H9 (cell line): ENCODE measurements around the gene MLLT3. TPM values are rescaled to one million over a fixed set of nuclear protein-coding genes. Genes with fewer than 3 reads are reported as not detected.

Source experiments
- DNase-seq: peaks from one replicate; pipeline ENCODE4 v3.0.0-alpha.2; 2017
- H2AFZ ChIP-seq: one replicate; pipeline ENCODE4 v1.6.1; 2013; ENCODE audit warnings: mild to moderate bottlenecking, low read length, control low read depth, moderate library complexity
- H2AK5ac ChIP-seq: 2 replicates; pipeline ENCODE4 v1.6.1; 2013; ENCODE audit warnings: low read length, control low read depth, mixed read lengths; ENCODE audit not compliant: insufficient read length
- H2BK120ac ChIP-seq: one replicate; pipeline ENCODE4 v1.6.1; 2013; ENCODE audit warnings: low read depth, mild to moderate bottlenecking, low read length, control low read depth, inconsistent platforms; ENCODE audit not compliant: poor library complexity, severe bottlenecking
- H2BK12ac ChIP-seq: 2 replicates; pipeline ENCODE4 v1.6.1; 2013; ENCODE audit warnings: low read length, control low read depth, mixed read lengths, low read depth; ENCODE audit not compliant: insufficient read length
- H2BK15ac ChIP-seq: 2 replicates; pipeline ENCODE4 v1.6.1; 2013; ENCODE audit warnings: low read depth, low read length, control low read depth
- H2BK20ac ChIP-seq: one replicate; pipeline ENCODE4 v1.6.1; 2013; ENCODE audit warnings: low read depth, mild to moderate bottlenecking, low read length, control low read depth, inconsistent platforms; ENCODE audit not compliant: poor library complexity, severe bottlenecking
- H2BK5ac ChIP-seq: 2 replicates; pipeline ENCODE4 v1.6.1; 2013; ENCODE audit warnings: low read length, control low read depth, mixed read lengths; ENCODE audit not compliant: insufficient read length
- H3K14ac ChIP-seq: 2 replicates; pipeline ENCODE4 v1.6.1; 2013; ENCODE audit warnings: low read length, control low read depth; ENCODE audit not compliant: insufficient read depth
- H3K18ac ChIP-seq: 2 replicates; pipeline ENCODE4 v1.6.1; 2013; ENCODE audit warnings: low read depth, mild to moderate bottlenecking, mixed read lengths, low read length, control low read depth; ENCODE audit not compliant: insufficient read length
- H3K23ac ChIP-seq: 2 replicates; pipeline ENCODE4 v1.6.1; 2013; ENCODE audit warnings: low read length, control low read depth, mixed read lengths, low read depth; ENCODE audit not compliant: insufficient read length
- H3K23me2 ChIP-seq: 2 replicates; pipeline ENCODE4 v1.6.1; 2013; ENCODE audit warnings: low read depth, mild to moderate bottlenecking, mixed read lengths, low read length, control low read depth; ENCODE audit not compliant: insufficient read length, poor library complexity, severe bottlenecking
- H3K27ac ChIP-seq: 2 replicates; pipeline ENCODE4 v1.5.1; 2013; ENCODE audit warnings: low read length, control low read depth, mixed read lengths, low read depth; ENCODE audit not compliant: insufficient read length
- H3K27me3 ChIP-seq: 2 replicates; pipeline ENCODE4 v1.6.1; 2013; ENCODE audit warnings: low read length, control low read depth, inconsistent platforms; ENCODE audit not compliant: insufficient read depth
- H3K4ac ChIP-seq: 2 replicates; pipeline ENCODE4 v1.6.1; 2013; ENCODE audit warnings: low read depth, mild to moderate bottlenecking, control low read depth, inconsistent platforms, low read length, moderate library complexity
- H3K4me1 ChIP-seq: 2 replicates; pipeline ENCODE4 v1.6.1; 2013; ENCODE audit warnings: low read length, control low read depth, inconsistent platforms; ENCODE audit not compliant: insufficient read depth
- H3K4me2 ChIP-seq: 2 replicates; pipeline ENCODE4 v1.6.1; 2013; ENCODE audit warnings: low read length, control low read depth, mixed read lengths; ENCODE audit not compliant: insufficient read length, insufficient read depth
- H3K56ac ChIP-seq: 2 replicates; pipeline ENCODE4 v1.6.1; 2013; ENCODE audit warnings: low read depth, mild to moderate bottlenecking, mixed read lengths, low read length, control low read depth; ENCODE audit not compliant: insufficient read length
- H3K79me1 ChIP-seq: 2 replicates; pipeline ENCODE4 v1.6.1; 2013; ENCODE audit warnings: low read depth, mild to moderate bottlenecking, moderate library complexity, low read length, control low read depth, inconsistent platforms; ENCODE audit not compliant: insufficient read depth, poor library complexity, severe bottlenecking
- H3K79me2 ChIP-seq: 2 replicates; pipeline ENCODE4 v1.6.1; 2013; ENCODE audit warnings: low read length, control low read depth, inconsistent platforms; ENCODE audit not compliant: insufficient read depth
- H3K9ac ChIP-seq: 2 replicates; pipeline ENCODE4 v1.6.1; 2013; ENCODE audit warnings: low read length, control low read depth, mixed read lengths; ENCODE audit not compliant: insufficient read length; ENCODE audit errors: extremely low read depth
- H3K9me3 ChIP-seq: one replicate; pipeline ENCODE4 v1.6.1; 2013; ENCODE audit warnings: low read depth, low read length, inconsistent platforms; ENCODE audit not compliant: control insufficient read depth
- H3T11ph ChIP-seq: one replicate; pipeline ENCODE4 v1.6.1; 2013; ENCODE audit warnings: mild to moderate bottlenecking, low read length, control low read depth, inconsistent platforms
- H4K20me1 ChIP-seq: one replicate; pipeline ENCODE4 v1.6.1; 2013; ENCODE audit not compliant: control insufficient read depth, insufficient read length, insufficient read depth
- H4K5ac ChIP-seq: 2 replicates; pipeline ENCODE4 v1.6.1; 2013; ENCODE audit warnings: low read depth, mild to moderate bottlenecking, mixed read lengths, low read length, control low read depth; ENCODE audit not compliant: insufficient read length
- H4K8ac ChIP-seq: replicated peaks from 2 replicates; pipeline ENCODE4 v1.6.1; 2013; ENCODE audit warnings: low read length, control low read depth, mixed read lengths, low read depth; ENCODE audit not compliant: insufficient read length
- H4K91ac ChIP-seq: 2 replicates; pipeline ENCODE4 v1.6.1; 2013; ENCODE audit warnings: low read depth, mild to moderate bottlenecking, moderate library complexity, mixed read lengths, low read length, control low read depth; ENCODE audit not compliant: insufficient read length
- H3K27ac Mint-ChIP-seq, 3 experiments: 2 replicates in 2 of 3; 3 replicates in 1 of 3; pipeline ENCODE4 v1.8.0; 2020 to 2021; ENCODE audit warnings: mixed read lengths in 3 of 3, mild to moderate bottlenecking in 1 of 3, moderate library complexity in 1 of 3
- H3K27me3 Mint-ChIP-seq: 2 replicates; pipeline ENCODE4 v1.8.0; 2021; ENCODE audit warnings: low read depth, mild to moderate bottlenecking, moderate library complexity, mixed read lengths
- H3K36me3 Mint-ChIP-seq, 3 experiments: 2 replicates in 2 of 3; 3 replicates in 1 of 3; pipeline ENCODE4 v1.8.0; 2020 to 2021; ENCODE audit warnings: low read depth in 3 of 3, mixed read lengths in 3 of 3; ENCODE audit not compliant: insufficient read depth in 1 of 3
- H3K4me1 Mint-ChIP-seq, 2 experiments: 2 replicates each; pipeline ENCODE4 v1.8.0; 2020; ENCODE audit warnings: mixed read lengths in 2 of 2
- H3K4me3 Mint-ChIP-seq, 2 experiments: 2 replicates in 1 of 2; 3 replicates in 1 of 2; pipeline ENCODE4 v1.8.0; 2020 to 2021; ENCODE audit warnings: mild to moderate bottlenecking in 2 of 2, mixed read lengths in 2 of 2, moderate library complexity in 1 of 2
- H3K9me3 Mint-ChIP-seq, 2 experiments: 2 replicates in 1 of 2; 3 replicates in 1 of 2; pipeline ENCODE4 v1.8.0; 2020; ENCODE audit warnings: mild to moderate bottlenecking in 2 of 2, mixed read lengths in 2 of 2, moderate library complexity in 1 of 2
- WGBS: extraction: QIAGEN DNeasy Blood & Tissue Kit; methylation state at CpG from one replicate; pipeline ENCODE4 v1.1.7; 2013; ENCODE audit warnings: missing lambda C conversion rate, low lambda C conversion rate, mixed read lengths; ENCODE audit not compliant: insufficient read length; ENCODE audit errors: extremely low coverage; 5-methylcytosine and 5-hydroxymethylcytosine counted together
- total RNA-seq: library from RNA; stranded (reverse); gene quantifications from 2 replicates; pipeline ENCODE4 v1.2.1, GENCODE V29; 2021
- TF ChIP-seq, protein P1 (sequence below): fragments of 200-600 bp; sonication (generic); conservative IDR thresholded peaks from 3 replicates; pipeline ENCODE4 v1.8.0; 2021; ENCODE audit warnings: antibody characterized with exemption, mild to moderate bottlenecking

MLLT3 gene
- total RNA-seq, 1 experiment from 2014 or later = 3.9 TPM

DNA sequence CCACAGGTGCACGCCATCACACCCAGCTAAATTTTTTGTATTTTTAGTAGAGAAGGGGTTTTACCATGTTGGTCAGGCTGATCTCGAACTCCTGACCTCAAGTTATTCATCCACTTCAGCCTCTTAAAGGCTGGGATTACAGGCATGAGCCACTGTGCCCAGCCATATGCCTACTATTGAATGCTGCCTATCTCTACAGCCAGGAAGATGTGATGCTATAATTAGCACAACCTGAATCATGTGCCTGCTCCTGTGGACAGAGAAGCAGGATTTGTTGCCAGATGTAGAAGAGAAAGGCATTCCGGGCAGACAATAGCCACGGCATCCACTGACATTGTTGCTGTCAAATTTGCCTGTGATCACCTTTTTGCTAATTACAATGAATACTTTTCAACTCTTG lies 24.4 kb upstream of the MLLT3 start:
- Histone ChIP-seq H2BK5ac (no peak overlapping the region), H3K27ac (no peak overlapping the region)

More for the DNA sequence above, 24.4 kb upstream of the MLLT3 start:
- Mint-ChIP-seq H3K27ac (no peak overlapping the region), H3K36me3 (no peaks in the 10 kb centered on the region), H3K4me1 (peaks cover 6 to 9% of the 10 kb centered on the region in 2 experiments), H3K4me3 (no peak overlapping the region), H3K27me3 (no peaks in the 10 kb centered on the region), H3K9me3 (no peaks in the 10 kb centered on the region)
- Histone ChIP-seq H3K23ac (no peak overlapping the region), H3K9me3 (no peaks in the 10 kb centered on the region), H3K56ac (no peak overlapping the region), H4K8ac (no peak overlapping the region), H2AFZ (no peak overlapping the region), H2BK20ac (no peak overlapping the region), H3K4me1 (peaks cover 2% of the 10 kb centered on the region; the same call in 1 of the 2 replicates), H3K4ac (no peak overlapping the region), H3K23me2 (no peaks in the 10 kb centered on the region), H4K20me1 (no peaks in the 10 kb centered on the region), H3K79me1 (no peaks in the 10 kb centered on the region), H2BK120ac (no peak overlapping the region), H4K5ac (no peak overlapping the region), H3K18ac (no peak overlapping the region), H3T11ph (no peak overlapping the region), H3K14ac (no peak overlapping the region), H4K91ac (no peak overlapping the region), H3K9ac (no peak overlapping the region), H3K79me2 (no peaks in the 10 kb centered on the region), H3K27me3 (no peaks in the 10 kb centered on the region), H2AK5ac (no peak overlapping the region), H2BK15ac (no peak overlapping the region), H2BK12ac (no peak overlapping the region), H3K4me2 (no peak overlapping the region)
- WGBS = no CpG with 5 or more reads among the region's 4 CpGs
- TF ChIP-seq, protein P1, sequence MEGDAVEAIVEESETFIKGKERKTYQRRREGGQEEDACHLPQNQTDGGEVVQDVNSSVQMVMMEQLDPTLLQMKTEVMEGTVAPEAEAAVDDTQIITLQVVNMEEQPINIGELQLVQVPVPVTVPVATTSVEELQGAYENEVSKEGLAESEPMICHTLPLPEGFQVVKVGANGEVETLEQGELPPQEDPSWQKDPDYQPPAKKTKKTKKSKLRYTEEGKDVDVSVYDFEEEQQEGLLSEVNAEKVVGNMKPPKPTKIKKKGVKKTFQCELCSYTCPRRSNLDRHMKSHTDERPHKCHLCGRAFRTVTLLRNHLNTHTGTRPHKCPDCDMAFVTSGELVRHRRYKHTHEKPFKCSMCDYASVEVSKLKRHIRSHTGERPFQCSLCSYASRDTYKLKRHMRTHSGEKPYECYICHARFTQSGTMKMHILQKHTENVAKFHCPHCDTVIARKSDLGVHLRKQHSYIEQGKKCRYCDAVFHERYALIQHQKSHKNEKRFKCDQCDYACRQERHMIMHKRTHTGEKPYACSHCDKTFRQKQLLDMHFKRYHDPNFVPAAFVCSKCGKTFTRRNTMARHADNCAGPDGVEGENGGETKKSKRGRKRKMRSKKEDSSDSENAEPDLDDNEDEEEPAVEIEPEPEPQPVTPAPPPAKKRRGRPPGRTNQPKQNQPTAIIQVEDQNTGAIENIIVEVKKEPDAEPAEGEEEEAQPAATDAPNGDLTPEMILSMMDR = no peak
- no peak for DNase-seq
